Spleen (tissue), 11 donors: ENCODE measurements around the gene PDGFA. TPM values are rescaled to one million over a fixed set of nuclear protein-coding genes. Genes with fewer than 3 reads are reported as not detected.

Source experiments
- DNase-seq: peaks from one replicate; pipeline ENCODE4 v3.0.0-alpha.2; 2020
- H3K27ac ChIP-seq, 8 donors: fragments of 200-600 bp; sonication (generic) in 7 of 8; 1 replicate in 4 of 8; 2 replicates in 4 of 8; pipeline versions ENCODE4 v1.5.0 to v1.8.0; 2016 to 2021; ENCODE audit warnings: inconsistent platforms in 4 of 8, mild to moderate bottlenecking in 4 of 8, moderate library complexity in 1 of 8
- H3K27me3 ChIP-seq, 7 donors: fragments of 200-600 bp; sonication (generic) in 6 of 7; replicated peaks in 1 of 7; 1 replicate in 4 of 7; 2 replicates in 3 of 7; pipeline versions ENCODE4 v1.5.0 to v1.8.0; 2016 to 2021; ENCODE audit warnings: inconsistent platforms in 3 of 7, mild to moderate bottlenecking in 1 of 7
- H3K36me3 ChIP-seq, 6 donors: fragments of 200-600 bp; sonication (generic) in 5 of 6; 1 replicate in 4 of 6; 2 replicates in 2 of 6; pipeline versions ENCODE4 v1.5.0 to v1.8.0; 2016 to 2021; ENCODE audit warnings: inconsistent platforms in 2 of 6
- H3K4me1 ChIP-seq, 6 donors: fragments of 200-600 bp; sonication (generic) in 5 of 6; 1 replicate in 3 of 6; 2 replicates in 3 of 6; pipeline versions ENCODE4 v1.5.0 to v1.8.0; 2016 to 2021; ENCODE audit warnings: inconsistent platforms in 3 of 6
- H3K4me3 ChIP-seq, 8 donors: fragments of 200-600 bp; sonication (generic) in 7 of 8; 1 replicate in 4 of 8; 2 replicates in 4 of 8; pipeline versions ENCODE4 v1.5.0 to v1.8.0; 2016 to 2021; ENCODE audit warnings: inconsistent platforms in 4 of 8, mild to moderate bottlenecking in 4 of 8, moderate library complexity in 2 of 8
- H3K9me3 ChIP-seq, 8 donors: fragments of 200-600 bp; sonication (generic) in 7 of 8; 1 replicate in 4 of 8; 2 replicates in 4 of 8; pipeline versions ENCODE4 v1.5.0 to v1.8.0; 2016 to 2021; ENCODE audit warnings: inconsistent platforms in 4 of 8
- POLR2A ChIP-seq, 3 donors: fragments of 450-650 bp; IDR thresholded peaks; one replicate each; pipeline ENCODE4 v1.5.1; 2017; ENCODE audit warnings: antibody characterized with exemption in 3 of 3, mild to moderate bottlenecking in 1 of 3
- POLR2AphosphoS5 ChIP-seq, 3 donors: sonication (generic); formaldehyde crosslinking; IDR thresholded peaks; one replicate each; pipeline ENCODE4 v1.5.1; 2017; ENCODE audit warnings: antibody characterized with exemption in 3 of 3
- WGBS, 5 donors: extraction: QIAGEN DNeasy Blood & Tissue Kit in 3 of 5; methylation state at CpG; one replicate each; pipeline versions ENCODE4 v1.1.5 to v1.1.7; 2013 to 2018; 5-methylcytosine and 5-hydroxymethylcytosine counted together
- intact Hi-C: fragments of 100-400 bp; cut with DNase I; formaldehyde crosslinking; loops from one replicate; pipeline ENCODE4 v1.15.0; 2023; ENCODE audit warnings: low total_unique reads
- polyA plus RNA-seq, 3 donors: library from polyadenylated mRNA; stranded (reverse); fragments of 200-250 nt; gene quantifications; one replicate each; pipeline ENCODE4 v1.2.1, GENCODE V29; 2013
- total RNA-seq, 7 donors: library from RNA; depleted of rRNA in 3 of 7; stranded (reverse); fragments of >200 nt in 3 of 7; fragmentation: NEBNext Ultra II Directional in 4 of 7; extraction: Animal tissue kit (Norgen Biotek cat#: 25700) in 4 of 7; gene quantifications; one replicate each; pipeline versions ENCODE4 v1.1.0 to v1.2.1, GENCODE V29; 2016 to 2021
- TF ChIP-seq, protein P1 (sequence below), 11 experiments: fragments of 200-600 bp in 7 of 11; fragments of 450-650 bp in 4 of 11; sonication (generic) in 4 of 11; IDR thresholded peaks in 8 of 11; conservative IDR thresholded peaks in 3 of 11; 1 replicate in 7 of 11; 2 replicates in 4 of 11; pipeline versions ENCODE4 v1.4.0 to v1.8.0; 2016 to 2021; ENCODE audit warnings: antibody characterized with exemption in 11 of 11, inconsistent platforms in 4 of 11, mild to moderate bottlenecking in 1 of 11
- donor health status: healthy with polysubstance abuse.
- donor health status: DM: no; HTN: no; CAD: no; lungs with moderate emphysema.
- donor health status: DM: no; HTN: no; CAD: no.
- donor health status: Bipolar disorder and iron deficiency.
- donor health status: healthy.
- donor health status: DM: no; HTN: no; CAD: no.
- donor health status: DM: yes; HTN: yes; CAD: no.

The PDGFA gene
- total and polyA plus RNA-seq, 10 donors: 6.1 to 49.5 (median 19.9) TPM

DNA sequence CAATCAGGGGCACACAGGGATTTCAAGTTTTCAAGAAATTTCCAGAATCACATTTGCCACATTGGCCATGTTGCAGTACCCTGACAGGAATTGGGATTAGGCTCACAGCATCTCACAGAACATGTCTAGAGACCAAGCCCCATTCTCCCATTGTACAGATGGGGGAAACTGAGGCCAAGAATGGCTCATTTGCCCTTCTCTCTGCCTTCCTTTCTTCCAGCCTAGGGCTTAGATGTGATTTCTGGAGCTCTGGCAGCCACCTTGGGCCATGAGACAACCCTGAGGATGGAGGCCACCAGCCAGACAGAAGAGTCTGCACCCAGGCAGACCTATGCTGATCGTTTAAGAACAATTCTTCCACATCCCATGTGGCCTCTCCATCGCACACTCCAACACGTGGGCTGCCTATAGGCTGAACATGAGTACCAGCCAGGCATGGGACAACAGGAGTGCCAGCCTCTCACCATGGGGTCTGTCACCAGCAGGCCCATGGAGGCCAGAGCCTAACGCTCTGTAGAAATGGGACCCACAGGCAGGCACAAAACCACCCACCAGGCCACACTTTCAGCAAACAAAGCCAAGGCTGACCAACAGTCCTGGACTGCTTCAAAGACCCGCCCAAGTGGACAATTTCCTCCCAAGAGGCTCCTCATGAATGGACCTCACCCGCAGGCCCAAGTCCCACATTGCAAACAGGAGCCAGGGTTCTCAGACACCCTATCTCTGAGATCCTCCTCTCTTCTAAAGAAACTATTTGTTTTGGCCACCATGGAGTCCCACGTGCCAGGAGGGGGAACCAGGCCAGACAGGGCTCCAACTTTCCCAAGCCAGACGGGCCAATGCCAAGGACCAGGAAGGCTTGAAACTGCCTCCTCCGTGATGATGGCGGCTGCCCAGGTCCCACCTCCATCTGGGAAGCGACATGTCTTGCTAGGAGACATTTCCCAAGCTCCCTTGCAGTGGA is 20.7 kb downstream of the PDGFA start:
- intact Hi-C loops: no loop called here

DNA sequence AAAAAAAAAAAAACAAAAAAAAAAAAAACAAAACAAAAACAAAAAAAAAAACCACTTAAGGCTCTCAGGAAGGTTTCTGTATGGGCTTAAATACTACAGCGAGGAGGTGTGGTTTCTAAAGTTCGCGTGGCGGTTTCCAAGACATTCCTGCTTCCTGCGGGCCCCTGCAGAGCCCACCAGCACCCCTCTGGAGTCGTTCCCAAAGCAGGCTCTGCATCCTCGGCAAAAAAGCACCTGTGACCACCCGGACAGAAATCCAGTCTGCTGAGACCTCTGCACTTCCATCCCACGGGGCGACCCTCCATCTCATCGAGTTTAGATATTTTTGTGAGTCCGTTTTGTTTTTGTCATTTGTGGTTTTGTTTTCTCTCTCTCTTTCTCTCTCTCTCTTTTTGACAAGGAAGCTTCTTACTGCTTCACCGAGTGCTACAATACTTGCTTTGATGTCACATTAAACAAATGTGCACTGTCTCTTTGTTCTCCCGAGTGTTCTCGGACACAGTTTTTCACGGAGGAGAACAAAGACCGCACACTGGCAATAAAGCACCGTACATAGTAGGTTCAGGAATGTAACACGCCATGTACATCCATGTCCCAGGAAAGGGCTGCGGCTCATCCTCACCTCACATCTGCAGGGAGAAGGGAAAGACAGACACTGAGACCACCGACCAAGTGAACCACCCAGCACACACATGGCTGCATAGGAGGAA is 21.5 kb downstream of the PDGFA start:
- 75 to 81% (median 77%) methylated on average over 21 of the region's 21 CpGs for WGBS, 5 donors
- H3K27ac ChIP-seq: no peak overlapping the region
- no peaks in the 10 kb centered on the region for H3K4me1 ChIP-seq
- no peaks in the 10 kb centered on the region for H3K9me3 ChIP-seq
- intact Hi-C loops: no loop called here
- H3K27me3 ChIP-seq: no peaks in the 10 kb centered on the region
- H3K36me3 ChIP-seq: peaks cover 0 to 67% (median 18%) of the 10 kb centered on the region in 6 donors
- peak; percentile 56 for DNase-seq
- no peak overlapping the region for H3K4me3 ChIP-seq
- TF ChIP-seq, protein P1, sequence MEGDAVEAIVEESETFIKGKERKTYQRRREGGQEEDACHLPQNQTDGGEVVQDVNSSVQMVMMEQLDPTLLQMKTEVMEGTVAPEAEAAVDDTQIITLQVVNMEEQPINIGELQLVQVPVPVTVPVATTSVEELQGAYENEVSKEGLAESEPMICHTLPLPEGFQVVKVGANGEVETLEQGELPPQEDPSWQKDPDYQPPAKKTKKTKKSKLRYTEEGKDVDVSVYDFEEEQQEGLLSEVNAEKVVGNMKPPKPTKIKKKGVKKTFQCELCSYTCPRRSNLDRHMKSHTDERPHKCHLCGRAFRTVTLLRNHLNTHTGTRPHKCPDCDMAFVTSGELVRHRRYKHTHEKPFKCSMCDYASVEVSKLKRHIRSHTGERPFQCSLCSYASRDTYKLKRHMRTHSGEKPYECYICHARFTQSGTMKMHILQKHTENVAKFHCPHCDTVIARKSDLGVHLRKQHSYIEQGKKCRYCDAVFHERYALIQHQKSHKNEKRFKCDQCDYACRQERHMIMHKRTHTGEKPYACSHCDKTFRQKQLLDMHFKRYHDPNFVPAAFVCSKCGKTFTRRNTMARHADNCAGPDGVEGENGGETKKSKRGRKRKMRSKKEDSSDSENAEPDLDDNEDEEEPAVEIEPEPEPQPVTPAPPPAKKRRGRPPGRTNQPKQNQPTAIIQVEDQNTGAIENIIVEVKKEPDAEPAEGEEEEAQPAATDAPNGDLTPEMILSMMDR (IDR thresholded peaks at IDR 0.05 in 8 of 11, conservative IDR thresholded peaks at IDR 0.05 in 3 of 11): no peak
- no peak for TF ChIP-seq POLR2A (IDR thresholded peaks at IDR 0.05)
- no peak for TF ChIP-seq POLR2AphosphoS5 (IDR thresholded peaks at IDR 0.05)

More for the DNA sequence above, 20.7 kb downstream of the PDGFA start:
- Histone ChIP-seq H3K27ac (no peak overlapping the region), H3K4me3 (no peak overlapping the region), H3K4me1 (no peaks in the 10 kb centered on the region), H3K36me3 (peaks cover 0 to 76% (median 18%) of the 10 kb centered on the region in 6 donors), H3K27me3 (no peaks in the 10 kb centered on the region), H3K9me3 (no peaks in the 10 kb centered on the region)
- TF ChIP-seq POLR2A (IDR thresholded peaks at IDR 0.05): no peak
- TF ChIP-seq POLR2AphosphoS5 (IDR thresholded peaks at IDR 0.05): no peak
- TF ChIP-seq, protein P1 (IDR thresholded peaks at IDR 0.05 in 8 of 11, conservative IDR thresholded peaks at IDR 0.05 in 3 of 11): no peak
- DNase-seq: peak; percentile 58
- 91 to 97% (median 94%) methylated on average over 10 to 11 of the region's 11 CpGs for WGBS, 5 donors

DNA sequence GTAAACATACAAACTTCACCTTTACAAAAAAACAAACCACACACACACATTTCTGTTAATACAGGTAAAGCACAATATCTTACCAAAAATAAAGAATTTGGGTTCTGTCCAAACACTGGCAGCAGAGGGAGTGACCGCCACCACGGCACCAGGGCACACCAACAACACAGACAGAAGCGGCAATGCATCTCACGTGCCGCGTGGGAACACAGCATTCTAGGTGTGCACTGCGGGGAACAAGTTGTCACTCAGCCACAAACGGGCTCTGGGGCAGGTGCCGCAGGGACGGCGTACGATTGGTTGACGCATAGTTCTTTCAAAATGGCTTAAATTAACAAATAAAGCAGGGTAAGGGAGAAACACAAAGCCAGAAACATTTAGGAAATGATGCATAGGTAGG is 22.3 kb downstream of the PDGFA start:
- no peak overlapping the region for H3K4me3 ChIP-seq
- H3K27me3 ChIP-seq: no peaks in the 10 kb centered on the region
- 91 to 98% (median 94%) methylated on average over 13 of the region's 13 CpGs for WGBS, 5 donors
- H3K4me1 ChIP-seq: no peaks in the 10 kb centered on the region
- no peaks in the 10 kb centered on the region for H3K9me3 ChIP-seq
- TF ChIP-seq, protein P1 (IDR thresholded peaks at IDR 0.05 in 8 of 11, conservative IDR thresholded peaks at IDR 0.05 in 3 of 11): no peak
- TF ChIP-seq POLR2AphosphoS5 (IDR thresholded peaks at IDR 0.05) (no peak), POLR2A (IDR thresholded peaks at IDR 0.05) (no peak)
- no peak overlapping the region for H3K27ac ChIP-seq
- peaks cover 0 to 64% (median 18%) of the 10 kb centered on the region in 6 donors for H3K36me3 ChIP-seq
- DNase-seq: peak; percentile 57
- intact Hi-C loops: no loop called here
